ENCODE results near the gene CNPY1. TPM values are rescaled to one million over a fixed set of nuclear protein-coding genes. Genes with fewer than 3 reads are reported as not detected.

The CNPY1 gene
- total and polyA plus RNA-seq, 4 donors = not detected

- peak overlapping the region; percentile 62 to 87 for H3K27ac ChIP-seq (ENCODE audit: low read depth in 1 of 2, low read length in 2 of 2)
Observed at GRCh38 chr7:155547161-155547791, 917 bp upstream of the CNPY1 start.

More at GRCh38 chr7:155547161-155547791, 917 bp upstream of the CNPY1 start:
- H3K4me1 ChIP-seq (ENCODE audit: control insufficient read depth in 4 of 4, insufficient read depth in 4 of 4, low read length in 3 of 4) = peaks cover 0 to 21% (median 7%) of the 10 kb centered on the region in 4 donors
- DNase-seq (ENCODE audit: low spot score) = no peak
- TF ChIP-seq REST (IDR thresholded peaks at IDR 0.05) (peak; percentile 85), RAD21 (IDR thresholded peaks at IDR 0.05) (peak; percentile 38 to 41), SP1 (IDR thresholded peaks at IDR 0.05) (peak; percentile 98), EGR1 (IDR thresholded peaks at IDR 0.05; ENCODE audit: low read depth in 2 of 2) (peak in 1 of 2 donors; percentile 79), ATF3 (IDR thresholded peaks at IDR 0.05) (no peak), FOXA2 (IDR thresholded peaks at IDR 0.05) (peak; percentile 64), TAF1 (conservative IDR thresholded peaks at IDR 0.05) (no peak), FOXA1 (IDR thresholded peaks at IDR 0.05) (no peak), HNF4G (IDR thresholded peaks at IDR 0.05) (peak; percentile 86), CTCF (IDR thresholded peaks at IDR 0.05; ENCODE audit: low read depth, low read length, missing input control) (no peak), GABPA (IDR thresholded peaks at IDR 0.05 in 1 of 2, conservative IDR thresholded peaks at IDR 0.05 in 1 of 2) (peak in 1 of 2 donors; percentile 27), ZBTB33 (IDR thresholded peaks at IDR 0.05) (no peak), HNF4A (conservative IDR thresholded peaks at IDR 0.05) (peak; percentile 96 to 99), JUND (IDR thresholded peaks at IDR 0.05) (peak; percentile 85 to 86), MAX (IDR thresholded peaks at IDR 0.05) (peak; percentile 94), RXRA (IDR thresholded peaks at IDR 0.05) (peak; percentile 94 to 98), YY1 (IDR thresholded peaks at IDR 0.05) (peak; percentile 83), NR2F2 (IDR thresholded peaks at IDR 0.05) (no peak)
- H3K9me3 ChIP-seq (ENCODE audit: control insufficient read depth in 4 of 4, low read length in 3 of 4) = no peaks in the 10 kb centered on the region
- H3K27me3 ChIP-seq (ENCODE audit: control insufficient read depth in 4 of 4, insufficient read depth in 4 of 4, low read length in 3 of 4) = no peaks in the 10 kb centered on the region
- no peaks in the 10 kb centered on the region for H3K36me3 ChIP-seq (ENCODE audit: control insufficient read depth in 4 of 4, insufficient read depth in 3 of 4, low read depth in 1 of 4, low read length in 3 of 4)
- 40% methylated on average over 12 of the region's 12 CpGs for WGBS
- H3K9ac ChIP-seq (ENCODE audit: low read depth in 1 of 2, low read length in 2 of 2) = no peak overlapping the region
- no peak overlapping the region for H3K4me3 ChIP-seq (ENCODE audit: low read depth in 1 of 3, low read length in 3 of 3)
